Posterior cingulate gyrus (tissue), 11 donors: ENCODE results near the gene ELF3.
"Not testable (repeated sequence)": the region's sequence is repeated elsewhere in the genome, so short reads cannot be mapped to it uniquely, and the experiment has no call there.

Experiments used
- DNase-seq, 10 donors: peaks; one replicate each; pipeline versions ENCODE4 v3.0.0 to v3.0.0-alpha.2; 2020 to 2021; ENCODE audit warnings: mixed read lengths in 3 of 10
- intact Hi-C: fragments of 100-400 bp; cut with DNase I; formaldehyde crosslinking; loops from one replicate; pipeline ENCODE4 v1.15.1; 2023

Gene ELF3

DNA sequence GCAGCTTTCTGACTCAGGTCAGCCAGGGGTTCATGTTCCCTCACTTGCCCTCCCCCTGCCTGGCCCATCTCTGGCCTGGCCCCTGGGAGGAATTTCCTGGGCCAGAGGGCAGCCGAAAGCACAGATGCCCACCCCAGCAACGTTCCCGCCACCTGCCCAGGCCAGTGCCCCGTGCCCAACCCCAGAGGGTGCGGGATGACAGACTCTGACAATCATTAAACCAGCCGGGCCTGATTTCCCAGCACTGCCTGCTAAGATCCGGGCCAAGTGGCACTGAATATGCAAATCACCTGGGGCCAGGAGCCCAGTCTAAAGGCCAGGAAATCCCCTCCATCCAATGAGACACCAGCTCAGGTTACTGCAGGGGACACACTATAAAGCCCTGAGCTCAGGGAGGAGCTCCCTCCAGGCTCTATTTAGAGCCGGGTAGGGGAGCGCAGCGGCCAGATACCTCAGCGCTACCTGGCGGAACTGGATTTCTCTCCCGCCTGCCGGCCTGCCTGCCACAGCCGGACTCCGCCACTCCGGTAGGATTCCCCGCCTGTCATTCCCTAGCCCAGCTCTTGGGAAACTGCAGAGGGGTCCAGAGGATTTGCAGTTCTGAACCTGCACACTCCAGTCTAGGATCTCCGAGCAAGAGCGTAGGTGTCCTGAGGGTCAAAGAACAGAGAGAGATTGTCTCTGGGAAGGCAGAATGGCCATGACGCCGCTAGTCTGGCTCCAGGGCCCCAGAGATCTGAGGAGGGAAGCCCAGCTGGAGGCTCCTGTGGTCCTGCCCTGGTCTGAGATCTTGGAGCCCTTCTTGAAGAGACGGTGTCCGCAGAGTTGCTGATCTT lies at the start of gene ELF3:
Gene ELF3 (plus strand): TSS at position 408 of the 836 bp plus-strand sequence. CDS start 550 bp downstream, outside the sequence.
- peak in 1 of 10 donors; percentile 79 for DNase-seq
- intact Hi-C loops = no loop called here

DNA sequence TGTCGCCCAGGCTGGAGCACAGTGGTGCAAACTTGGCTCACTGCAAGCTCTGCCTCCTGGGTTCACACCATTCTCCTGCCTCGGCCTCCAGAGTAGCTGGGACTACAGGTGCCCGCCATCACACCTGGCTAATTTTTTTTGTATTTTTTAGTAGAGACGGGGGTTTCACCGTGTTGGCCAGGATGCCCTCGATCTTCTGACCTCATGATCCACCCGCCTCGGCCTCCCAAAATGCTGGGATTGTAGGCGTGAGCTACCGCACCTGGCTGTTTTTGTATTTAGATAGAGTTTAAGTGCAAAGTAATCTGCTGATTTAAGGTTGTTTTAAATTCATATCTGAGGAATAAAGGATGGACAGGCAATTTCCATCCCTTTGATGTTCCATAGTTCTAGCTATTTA lies 48.0 kb upstream of the ELF3 start:
- intact Hi-C loops = not testable (repeated sequence)
- peak in 1 of 10 donors; percentile 72 for DNase-seq

DNA sequence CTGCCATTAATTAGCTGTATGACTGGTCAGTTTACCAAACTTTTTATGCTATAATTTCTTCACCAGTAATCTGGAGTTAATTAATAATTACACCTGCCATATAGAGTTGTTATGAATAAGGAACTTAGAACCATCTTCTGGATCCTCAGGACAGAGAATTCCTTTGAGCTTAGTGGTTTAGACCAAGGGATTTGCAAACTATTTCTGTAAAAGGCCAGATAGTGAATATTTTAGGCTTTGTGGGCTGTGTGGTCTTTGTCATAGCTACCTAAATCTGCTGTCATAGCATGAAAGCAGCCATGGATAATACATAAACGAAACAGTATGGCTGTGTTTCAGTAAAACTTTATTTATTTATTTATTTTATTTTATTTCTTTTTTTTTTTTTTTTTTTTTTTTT lies 46.1 kb upstream of the ELF3 start:
- no peak for DNase-seq
- intact Hi-C loops = no loop called here

DNA sequence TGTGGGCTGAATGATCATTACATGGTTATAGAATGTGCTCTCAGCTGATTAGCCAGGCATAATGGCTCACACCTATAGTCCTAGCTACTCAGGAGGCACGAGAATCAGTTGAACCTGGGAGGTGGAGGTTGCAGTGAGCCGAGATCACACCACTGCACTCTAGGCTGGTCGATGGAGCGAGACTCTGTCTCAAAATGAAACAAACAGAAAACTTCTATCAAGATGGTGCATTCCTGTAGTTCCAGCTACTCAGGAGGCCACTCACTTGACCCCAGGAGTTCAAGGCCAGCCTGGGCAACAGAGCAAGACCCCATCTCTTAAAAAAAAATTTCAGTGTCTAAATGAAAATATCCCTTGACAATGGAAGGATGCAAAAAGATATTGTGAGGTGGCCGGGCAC lies 44.2 kb upstream of the ELF3 start:
- intact Hi-C loops = no loop called here
- DNase-seq = no peak

DNA sequence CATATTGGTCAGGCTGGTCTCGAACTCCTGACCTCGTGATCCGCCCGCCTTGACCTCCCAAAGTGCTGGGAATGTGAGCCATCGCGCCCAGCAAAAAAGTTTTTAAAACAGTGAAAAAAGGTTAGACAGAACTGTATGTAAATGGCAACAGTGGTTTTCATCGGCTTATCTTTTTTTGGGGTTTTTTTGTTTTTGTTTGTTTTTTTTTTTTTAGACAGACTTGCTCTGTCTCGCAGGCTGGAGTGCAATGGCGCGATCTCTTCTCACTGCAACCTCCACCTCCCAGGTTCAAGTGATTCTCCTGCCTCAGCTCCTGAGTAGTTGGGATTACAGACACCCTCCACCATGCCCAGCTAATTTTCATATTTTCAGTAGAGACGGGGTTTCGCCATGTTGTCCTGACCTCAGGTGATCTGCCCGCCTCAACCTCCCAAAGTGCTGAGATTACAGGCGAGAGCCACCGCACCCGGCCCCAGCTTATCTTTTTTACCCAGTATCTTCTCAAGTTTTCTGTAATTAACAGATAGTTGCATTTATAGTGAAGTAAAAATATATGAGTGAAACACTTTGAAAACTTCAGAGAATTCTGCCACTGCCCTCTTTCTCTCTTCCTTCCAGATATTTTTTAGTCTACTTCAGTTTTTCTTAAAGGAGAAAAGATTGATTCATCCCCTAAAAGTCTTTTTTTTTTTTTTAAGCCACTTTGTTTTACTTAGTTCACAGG lies 42.0 kb upstream of the ELF3 start:
- no peak for DNase-seq
- intact Hi-C loops = no loop called here

DNA sequence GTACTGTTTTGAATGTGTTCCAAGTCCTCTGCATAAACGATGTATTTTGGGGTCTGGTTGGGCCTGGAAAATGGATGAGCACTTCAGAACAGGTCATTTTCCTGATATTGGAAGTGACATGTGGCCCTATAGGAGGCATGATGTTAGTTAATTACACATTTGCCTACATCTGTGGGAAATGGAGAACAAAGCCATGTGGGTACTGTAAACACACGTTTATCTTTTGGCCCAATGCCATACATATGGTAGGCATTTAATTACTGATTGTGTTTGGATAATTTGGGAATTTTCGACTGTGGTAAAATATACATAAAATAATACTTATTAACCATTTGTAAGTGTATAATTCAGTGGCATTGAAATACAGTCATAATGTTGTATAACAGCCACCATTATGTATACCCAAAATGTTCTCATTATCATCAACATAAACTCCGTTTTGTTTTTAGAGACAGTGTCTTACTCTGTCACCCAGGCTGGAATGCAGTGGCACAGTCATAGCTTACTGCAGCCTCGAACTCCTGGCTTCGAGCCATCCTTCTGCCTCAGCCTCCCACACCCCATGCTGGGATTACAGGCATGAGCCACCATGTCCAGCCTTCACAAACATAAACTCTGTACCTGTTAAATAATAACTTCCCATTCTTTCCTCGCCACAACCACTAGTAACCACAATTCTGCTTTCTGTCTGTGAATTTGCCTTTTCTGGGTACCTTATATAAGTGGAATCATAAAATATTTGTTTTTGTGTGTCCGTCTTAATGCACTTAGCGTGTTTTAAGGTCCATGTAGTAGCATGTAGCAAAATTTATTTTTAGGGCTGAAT lies 39.8 kb upstream of the ELF3 start:
- DNase-seq = peak in 3 of 10 donors; percentile 17 to 87 (median 34)
- intact Hi-C loops = loop anchor here (5.0 kb wide), 2 partner anchors 73 to 143 kb away; partner anchors contain the start of gene IPO9

DNA sequence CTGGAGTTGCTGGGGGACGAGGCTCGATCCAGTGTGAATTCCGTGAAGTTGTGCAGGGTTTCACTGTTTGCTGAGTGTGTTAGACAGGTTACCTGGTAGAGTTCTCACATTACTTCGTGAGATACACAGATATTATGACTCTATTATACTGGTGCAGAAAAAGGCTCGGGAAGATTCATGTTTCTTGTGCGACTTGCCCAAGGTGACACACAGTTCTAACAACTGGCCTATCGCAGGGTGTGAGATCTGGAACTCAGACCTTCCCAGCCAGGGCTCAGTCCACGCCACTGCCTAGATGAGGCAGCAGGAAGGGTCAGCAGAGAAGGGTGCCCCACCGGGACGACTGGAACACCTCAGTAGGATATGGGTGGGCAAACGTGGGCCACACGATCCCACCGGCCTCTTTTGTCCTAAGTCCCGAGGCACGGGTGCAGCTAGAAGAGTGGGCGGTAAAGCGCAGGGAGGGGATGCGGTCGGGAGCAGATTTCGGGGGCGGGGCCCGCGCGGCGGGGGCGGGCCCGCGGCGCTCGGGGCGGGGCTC lies 28.2 kb upstream of the ELF3 start:
- intact Hi-C loops = no loop called here
- DNase-seq = peak; percentile 39 to 95 (median 71)

DNA sequence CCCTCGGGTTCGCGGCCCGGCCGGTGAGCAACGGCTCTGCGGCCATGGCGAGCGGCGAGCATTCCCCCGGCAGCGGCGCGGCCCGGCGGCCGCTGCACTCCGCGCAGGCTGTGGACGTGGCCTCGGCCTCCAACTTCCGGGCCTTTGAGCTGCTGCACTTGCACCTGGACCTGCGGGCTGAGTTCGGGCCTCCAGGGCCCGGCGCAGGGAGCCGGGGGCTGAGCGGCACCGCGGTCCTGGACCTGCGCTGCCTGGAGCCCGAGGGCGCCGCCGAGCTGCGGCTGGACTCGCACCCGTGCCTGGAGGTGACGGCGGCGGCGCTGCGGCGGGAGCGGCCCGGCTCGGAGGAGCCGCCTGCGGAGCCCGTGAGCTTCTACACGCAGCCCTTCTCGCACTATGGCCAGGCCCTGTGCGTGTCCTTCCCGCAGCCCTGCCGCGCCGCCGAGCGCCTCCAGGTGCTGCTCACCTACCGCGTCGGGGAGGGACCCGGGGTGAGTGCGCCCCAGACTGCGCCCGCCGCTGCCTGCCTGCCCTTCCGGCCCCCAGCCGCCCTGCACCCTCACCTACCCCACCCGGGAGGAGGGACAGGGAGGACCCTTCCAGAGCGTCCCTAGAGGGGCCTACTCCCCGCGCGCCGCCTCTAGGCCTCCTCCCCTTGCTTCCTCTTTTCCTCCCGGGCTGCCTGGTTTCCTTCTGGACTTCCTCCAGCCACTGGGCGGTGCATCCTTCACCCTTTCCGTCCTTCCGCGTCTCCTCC lies 27.6 kb upstream of the ELF3 start, which contains the start of gene RNPEP:
Gene RNPEP (plus strand): TSS at position 26 of the 757 bp plus-strand sequence. CDS start 19 bp downstream, at position 45.
- intact Hi-C loops = no loop called here
- peak; percentile 38 to 90 (median 51) for DNase-seq

DNA sequence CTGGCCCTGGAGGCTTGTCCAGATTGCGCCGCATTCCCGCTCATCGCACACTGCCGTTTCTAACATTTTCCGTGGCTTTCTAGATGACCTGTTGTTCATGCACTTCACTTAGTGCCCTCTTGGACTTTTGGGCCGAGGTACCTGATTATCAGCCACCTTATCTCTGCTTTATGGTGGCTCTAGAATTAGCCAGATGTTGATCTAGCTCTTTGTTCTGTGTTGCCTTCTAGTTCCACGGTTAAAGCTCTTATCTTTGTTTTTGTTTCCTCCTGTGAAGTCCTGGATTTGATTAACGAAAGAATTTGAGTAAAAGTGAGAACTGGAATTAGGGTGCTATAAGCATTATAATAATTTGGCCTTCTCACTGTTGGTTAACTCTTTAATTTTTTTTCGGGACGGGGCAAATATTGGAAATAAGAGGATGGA lies 27.0 kb upstream of the ELF3 start:
- intact Hi-C loops = no loop called here
- DNase-seq = no peak

DNA sequence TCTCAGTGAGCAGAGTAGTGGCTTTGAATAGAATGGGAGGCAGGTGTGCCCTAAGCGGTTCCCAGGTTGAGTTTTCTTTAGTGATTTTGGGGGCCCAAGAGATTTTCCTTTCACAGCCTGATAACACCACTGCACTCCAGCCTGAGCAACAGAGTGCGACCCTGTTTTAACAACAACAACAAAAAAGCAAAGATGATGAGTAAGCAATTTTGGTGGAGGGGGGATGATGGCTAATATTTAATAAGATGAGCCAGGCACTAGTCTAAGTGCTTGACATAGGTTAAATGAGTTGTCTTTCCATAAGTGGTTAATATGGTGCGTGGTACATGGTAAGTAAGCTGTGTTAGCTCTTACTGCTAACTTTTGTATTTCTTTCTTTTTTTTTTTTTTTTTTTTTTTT lies 25.9 kb upstream of the ELF3 start:
- DNase-seq = peak in 1 of 10 donors; percentile 4
- intact Hi-C loops = no loop called here

DNA sequence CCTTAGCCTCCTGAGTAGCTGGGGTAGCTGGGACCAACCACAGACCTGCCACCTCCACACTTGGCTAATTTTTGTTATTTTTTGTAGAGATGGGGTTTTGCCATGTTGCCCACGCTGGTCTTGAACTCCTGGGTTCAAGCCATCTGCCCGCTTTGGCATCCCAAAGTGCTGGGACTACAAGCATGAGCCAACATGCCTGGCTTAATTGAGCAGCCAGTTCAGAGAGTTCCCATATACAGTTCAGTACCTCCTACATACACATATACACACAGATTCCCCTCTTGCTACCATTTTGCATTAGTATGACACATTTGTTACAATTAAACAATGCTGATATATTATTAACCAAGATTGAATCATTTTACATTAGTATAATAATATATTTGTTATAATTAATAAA lies 25.0 kb upstream of the ELF3 start:
- intact Hi-C loops = no loop called here
- peak in 1 of 10 donors; percentile 9 for DNase-seq

DNA sequence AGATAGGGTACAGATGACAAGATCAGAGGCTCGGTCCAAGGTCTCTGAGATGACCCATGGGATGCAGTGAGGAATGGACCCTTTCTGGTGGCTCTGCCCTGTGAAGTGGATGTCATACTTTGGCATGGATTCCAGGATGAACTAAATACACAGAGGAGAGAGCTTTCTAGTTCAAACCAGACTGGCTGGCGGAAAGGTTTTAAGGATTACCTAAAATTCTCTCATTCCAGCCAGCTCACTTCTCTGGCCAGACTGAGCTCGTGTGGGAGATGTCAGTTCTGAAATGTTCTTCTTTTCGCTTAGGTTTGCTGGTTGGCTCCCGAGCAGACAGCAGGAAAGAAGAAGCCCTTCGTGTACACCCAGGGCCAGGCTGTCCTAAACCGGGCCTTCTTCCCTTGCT lies 21.8 kb upstream of the ELF3 start:
- peak in 1 of 10 donors; percentile 27 for DNase-seq
- intact Hi-C loops = no loop called here

DNA sequence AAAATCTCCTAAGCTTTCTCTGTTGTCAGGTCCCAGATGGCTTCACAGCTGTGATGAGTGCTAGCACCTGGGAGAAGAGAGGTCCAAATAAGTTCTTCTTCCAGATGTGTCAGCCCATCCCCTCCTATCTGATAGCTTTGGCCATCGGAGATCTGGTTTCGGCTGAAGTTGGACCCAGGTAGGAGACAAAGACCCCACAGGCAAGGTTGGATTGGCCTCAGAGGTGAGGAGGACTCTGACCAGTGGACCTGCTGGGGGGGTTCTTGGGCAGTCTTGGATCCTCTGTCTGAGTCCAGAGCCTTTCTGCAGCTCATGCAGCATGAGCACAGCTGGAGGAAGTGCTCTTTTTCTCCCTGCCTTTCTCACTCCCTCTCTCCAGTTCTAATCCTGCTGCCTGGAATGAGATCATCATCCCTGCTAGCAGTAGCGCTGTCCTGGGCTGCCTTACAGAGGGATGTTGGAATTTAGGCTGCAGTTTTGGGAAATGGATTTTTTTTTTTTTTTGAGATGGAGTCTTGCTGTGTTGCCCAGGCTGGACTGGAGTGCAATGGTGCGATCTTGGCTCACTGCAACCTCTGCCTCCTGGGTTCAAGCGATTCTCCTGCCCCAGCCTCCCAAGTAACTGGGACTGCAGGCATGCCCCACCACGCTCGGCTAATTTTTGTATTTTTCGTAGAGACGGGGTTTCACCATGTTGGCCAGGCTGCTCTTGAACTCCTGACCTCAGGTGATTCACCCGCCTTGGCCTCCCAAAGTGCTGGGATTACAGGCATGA lies 20.8 kb upstream of the ELF3 start:
- DNase-seq = peak in 2 of 10 donors; percentile 19 to 41
- intact Hi-C loops = no loop called here

DNA sequence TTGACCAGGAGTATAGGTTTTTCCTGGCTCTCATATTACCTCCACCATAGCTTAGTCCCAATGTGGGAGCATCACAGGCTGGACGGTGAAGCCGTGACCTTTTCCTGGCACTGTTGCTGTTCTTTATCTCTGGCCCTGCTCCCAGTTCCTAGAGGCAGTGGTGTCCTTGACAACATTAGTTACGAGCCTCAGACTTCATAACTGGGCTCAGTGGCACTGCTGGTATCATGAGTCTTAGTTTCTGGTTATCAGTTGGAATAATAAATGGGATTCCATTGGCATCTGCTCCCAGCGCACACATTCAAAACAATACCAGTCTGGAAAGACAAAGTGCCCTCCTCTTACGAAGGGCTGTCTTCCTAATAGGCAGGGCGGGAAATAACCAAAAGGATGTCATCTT lies 20.0 kb upstream of the ELF3 start:
- intact Hi-C loops = no loop called here
- DNase-seq = peak in 1 of 10 donors; percentile 3

DNA sequence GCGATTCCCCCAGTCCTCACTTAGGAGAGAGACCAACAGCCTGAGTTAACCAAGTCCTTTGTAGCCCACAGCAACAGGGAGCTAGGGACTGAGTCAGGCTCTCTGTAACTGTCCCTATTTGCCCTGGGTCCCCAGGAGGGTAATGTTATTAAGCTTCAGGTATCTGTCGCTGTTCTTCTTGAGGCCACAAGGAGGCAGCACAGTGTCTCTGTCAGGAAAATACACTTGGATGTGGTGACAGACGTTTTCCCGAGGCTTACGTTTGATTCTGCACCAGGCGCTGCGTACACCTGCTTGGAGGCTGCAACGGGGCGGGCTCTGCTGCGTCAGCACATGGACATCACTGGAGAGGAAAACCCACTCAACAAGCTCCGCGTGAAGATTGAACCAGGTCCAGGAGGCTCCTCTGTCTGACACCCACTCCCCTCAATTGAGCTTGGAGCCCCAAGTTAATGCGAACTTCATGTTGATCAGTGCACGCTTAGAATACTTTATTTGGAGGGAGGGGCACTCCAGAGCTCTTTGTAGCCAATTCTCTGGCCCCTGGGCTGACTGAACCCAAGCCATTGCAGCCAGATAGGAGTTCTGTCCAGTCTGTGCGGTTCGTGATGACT lies 10.7 kb upstream of the ELF3 start:
- DNase-seq = peak in 4 of 10 donors; percentile 19 to 87 (median 26)
- intact Hi-C loops = no loop called here

DNA sequence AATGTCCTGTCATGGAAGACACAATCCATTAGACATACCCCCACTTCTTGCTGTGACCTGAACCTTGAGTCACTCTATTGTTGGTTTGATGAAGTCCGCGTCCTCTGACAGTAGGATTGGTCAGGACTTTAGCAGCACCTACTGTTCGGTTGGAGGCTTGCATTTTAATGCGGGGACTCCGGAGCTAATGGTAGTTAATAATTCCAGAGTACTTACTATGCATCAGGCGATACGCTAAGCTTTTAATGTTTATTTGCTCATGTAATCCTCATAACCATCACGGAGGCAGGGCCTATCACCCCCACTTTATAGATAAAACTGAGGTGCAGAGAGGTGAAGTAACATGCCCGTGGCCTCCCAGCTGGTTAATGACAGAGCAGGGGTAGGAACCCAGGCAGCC lies 7.9 kb upstream of the ELF3 start:
- intact Hi-C loops = no loop called here
- no peak for DNase-seq

DNA sequence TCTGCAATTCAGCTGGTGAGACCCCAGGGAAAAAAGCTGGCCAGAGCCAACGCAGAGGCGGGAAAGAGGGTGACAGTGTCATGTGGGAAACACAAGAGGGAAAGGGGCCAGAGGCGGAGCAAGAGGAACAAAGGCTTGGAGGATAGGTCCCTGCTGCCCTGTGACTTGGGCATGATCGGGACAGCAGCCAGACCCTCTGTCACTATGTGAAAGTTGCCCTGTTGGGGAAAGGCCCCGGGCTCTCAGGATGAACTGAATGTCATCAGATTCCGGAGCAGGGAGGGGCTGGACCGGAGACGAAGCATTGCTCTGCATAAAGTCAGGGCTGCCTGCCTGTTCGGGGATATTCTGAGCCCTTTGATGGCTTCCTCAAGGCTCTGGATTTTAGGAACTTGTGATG lies 5.7 kb upstream of the ELF3 start:
- intact Hi-C loops = no loop called here
- peak in 3 of 10 donors; percentile 30 to 88 (median 30) for DNase-seq

DNA sequence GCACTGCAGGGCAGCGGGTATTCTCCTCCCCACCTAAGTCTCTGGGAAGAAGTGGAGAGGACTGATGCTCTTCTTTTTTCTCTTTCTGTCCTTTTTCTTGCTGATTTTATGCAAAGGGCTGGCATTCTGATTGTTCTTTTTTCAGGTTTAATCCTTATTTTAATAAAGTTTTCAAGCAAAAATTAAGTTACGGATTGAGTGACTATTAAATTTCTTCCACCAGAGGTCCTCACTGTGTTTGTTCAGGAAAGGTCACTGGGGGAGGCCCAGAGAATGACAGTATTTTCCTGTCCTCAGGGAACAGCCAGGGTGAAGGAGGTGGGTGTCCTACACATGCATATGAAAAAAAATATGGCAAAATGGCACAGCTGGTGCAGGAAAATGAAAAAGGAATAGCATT lies 4.4 kb upstream of the ELF3 start:
- intact Hi-C loops = no loop called here

More for the DNA sequence above, 4.4 kb upstream of the ELF3 start:
- peak in 1 of 10 donors; percentile 4 for DNase-seq
